Activated naive CD8-positive, alpha-beta T cell treated with anti-CD3 and anti-CD28 coated beads, Interleukin-2, amount 50 U/mL, for 24 hours (primary cell): Measurements from ENCODE around the gene TECTA.

Experiments
- ATAC-seq: fragments of 150-1000 bp; cut with Tn5 transposase; one replicate; pipeline ENCODE4 v1.10.0; 2021
- DNase-seq: peaks from one replicate; pipeline ENCODE4 v3.0.0; 2021
- H3K27ac Mint-ChIP-seq: one replicate; pipeline ENCODE4 v1.8.0; 2021; ENCODE audit warnings: mild to moderate bottlenecking, mixed read lengths
- H3K27me3 Mint-ChIP-seq: one replicate; pipeline ENCODE4 v1.8.0; 2021; ENCODE audit warnings: mixed read lengths
- H3K36me3 Mint-ChIP-seq: one replicate; pipeline ENCODE4 v1.8.0; 2021; ENCODE audit warnings: low read depth, mixed read lengths
- H3K4me1 Mint-ChIP-seq: one replicate; pipeline ENCODE4 v1.8.0; 2021; ENCODE audit warnings: mixed read lengths
- H3K4me3 Mint-ChIP-seq: one replicate; pipeline ENCODE4 v1.8.0; 2021; ENCODE audit warnings: mild to moderate bottlenecking, moderate library complexity, mixed read lengths
- H3K9me3 Mint-ChIP-seq: one replicate; pipeline ENCODE4 v1.8.0; 2021; ENCODE audit warnings: mixed read lengths

The TECTA gene

GRCh38 chr11:121132211-121132976 lies 31.4 kb downstream of the TECTA start:
- H3K9me3 Mint-ChIP-seq, result no peaks in the 10 kb centered on the region

GRCh38 chr11:121134741-121135312 lies 33.8 kb downstream of the TECTA start:
- H3K9me3 Mint-ChIP-seq, result no peaks in the 10 kb centered on the region
- no peaks in the 10 kb centered on the region for H3K4me1 Mint-ChIP-seq
- H3K27ac Mint-ChIP-seq, result no peak overlapping the region
- no peak for ATAC-seq
- no peak for DNase-seq
- H3K4me3 Mint-ChIP-seq, result no peak overlapping the region
- H3K36me3 Mint-ChIP-seq, result no peaks in the 10 kb centered on the region
- no peaks in the 10 kb centered on the region for H3K27me3 Mint-ChIP-seq

More at GRCh38 chr11:121132211-121132976, 31.4 kb downstream of the TECTA start:
- H3K27me3 Mint-ChIP-seq, result no peaks in the 10 kb centered on the region
- DNase-seq, result no peak
- H3K4me1 Mint-ChIP-seq, result no peaks in the 10 kb centered on the region
- H3K36me3 Mint-ChIP-seq, result no peaks in the 10 kb centered on the region
- no peak overlapping the region for H3K27ac Mint-ChIP-seq
- no peak for ATAC-seq
- no peak overlapping the region for H3K4me3 Mint-ChIP-seq

- ATAC-seq (no peak), DNase-seq (no peak)
- Mint-ChIP-seq H3K4me1 (no peaks in the 10 kb centered on the region), H3K4me3 (no peak overlapping the region), H3K27me3 (no peaks in the 10 kb centered on the region), H3K36me3 (no peaks in the 10 kb centered on the region), H3K9me3 (no peaks in the 10 kb centered on the region), H3K27ac (no peak overlapping the region)
Observed at GRCh38 chr11:121137005-121137404, 36.0 kb downstream of the TECTA start.

GRCh38 chr11:121138259-121138658 lies 37.2 kb downstream of the TECTA start:
- DNase-seq, result no peak
- H3K4me1 Mint-ChIP-seq, result no peaks in the 10 kb centered on the region
- H3K27me3 Mint-ChIP-seq, result no peaks in the 10 kb centered on the region
- H3K27ac Mint-ChIP-seq, result no peak overlapping the region
- H3K4me3 Mint-ChIP-seq, result no peak overlapping the region
- H3K36me3 Mint-ChIP-seq, result no peaks in the 10 kb centered on the region
- ATAC-seq, result no peak
- no peaks in the 10 kb centered on the region for H3K9me3 Mint-ChIP-seq

- ATAC-seq, result no peak
- Mint-ChIP-seq H3K36me3 (no peaks in the 10 kb centered on the region), H3K4me1 (no peaks in the 10 kb centered on the region), H3K4me3 (no peak overlapping the region), H3K27ac (no peak overlapping the region), H3K9me3 (no peaks in the 10 kb centered on the region), H3K27me3 (no peaks in the 10 kb centered on the region)
- no peak for DNase-seq
Observed at GRCh38 chr11:121140369-121140768, 39.3 kb downstream of the TECTA start.

- Mint-ChIP-seq H3K4me3 (no peak overlapping the region), H3K9me3 (no peaks in the 10 kb centered on the region), H3K27ac (no peak overlapping the region), H3K4me1 (no peaks in the 10 kb centered on the region), H3K36me3 (no peaks in the 10 kb centered on the region), H3K27me3 (no peaks in the 10 kb centered on the region)
- ATAC-seq, result no peak
- DNase-seq, result no peak
Observed at GRCh38 chr11:121141066-121141465, 40.0 kb downstream of the TECTA start.

GRCh38 chr11:121143921-121144320 lies 42.9 kb downstream of the TECTA start:
- no peak for ATAC-seq

GRCh38 chr11:121144723-121145122 lies 43.7 kb downstream of the TECTA start:
- no peaks in the 10 kb centered on the region for H3K36me3 Mint-ChIP-seq
- no peaks in the 10 kb centered on the region for H3K4me1 Mint-ChIP-seq
- no peaks in the 10 kb centered on the region for H3K9me3 Mint-ChIP-seq
- DNase-seq (no peak), ATAC-seq (no peak)
- no peak overlapping the region for H3K4me3 Mint-ChIP-seq
- H3K27ac Mint-ChIP-seq, result no peak overlapping the region
- H3K27me3 Mint-ChIP-seq, result no peaks in the 10 kb centered on the region

More at GRCh38 chr11:121143921-121144320, 42.9 kb downstream of the TECTA start:
- H3K27ac Mint-ChIP-seq, result no peak overlapping the region
- H3K4me3 Mint-ChIP-seq, result no peak overlapping the region
- no peaks in the 10 kb centered on the region for H3K4me1 Mint-ChIP-seq
- DNase-seq, result no peak
- no peaks in the 10 kb centered on the region for H3K27me3 Mint-ChIP-seq
- no peaks in the 10 kb centered on the region for H3K9me3 Mint-ChIP-seq
- no peaks in the 10 kb centered on the region for H3K36me3 Mint-ChIP-seq

- no peaks in the 10 kb centered on the region for H3K27me3 Mint-ChIP-seq
Observed at GRCh38 chr11:121145826-121146225, 44.8 kb downstream of the TECTA start.

GRCh38 chr11:121149116-121149515 lies 48.1 kb downstream of the TECTA start:
- DNase-seq (no peak), ATAC-seq (no peak)
- H3K36me3 Mint-ChIP-seq, result no peaks in the 10 kb centered on the region
- no peaks in the 10 kb centered on the region for H3K9me3 Mint-ChIP-seq
- no peak overlapping the region for H3K4me3 Mint-ChIP-seq
- no peaks in the 10 kb centered on the region for H3K27me3 Mint-ChIP-seq
- no peak overlapping the region for H3K27ac Mint-ChIP-seq
- no peaks in the 10 kb centered on the region for H3K4me1 Mint-ChIP-seq

More at GRCh38 chr11:121145826-121146225, 44.8 kb downstream of the TECTA start:
- no peak for DNase-seq
- Mint-ChIP-seq H3K4me3 (no peak overlapping the region), H3K36me3 (no peaks in the 10 kb centered on the region), H3K9me3 (no peaks in the 10 kb centered on the region), H3K27ac (no peak overlapping the region), H3K4me1 (no peaks in the 10 kb centered on the region)
- ATAC-seq, result no peak

GRCh38 chr11:121151207-121151688 lies 50.2 kb downstream of the TECTA start:
- no peaks in the 10 kb centered on the region for H3K4me1 Mint-ChIP-seq
- ATAC-seq, result no peak

GRCh38 chr11:121152764-121153163 lies 51.7 kb downstream of the TECTA start:
- DNase-seq (no peak), ATAC-seq (no peak)
- Mint-ChIP-seq H3K36me3 (no peaks in the 10 kb centered on the region), H3K4me1 (no peaks in the 10 kb centered on the region), H3K27ac (no peak overlapping the region), H3K27me3 (no peaks in the 10 kb centered on the region), H3K9me3 (no peaks in the 10 kb centered on the region), H3K4me3 (no peak overlapping the region)

More at GRCh38 chr11:121151207-121151688, 50.2 kb downstream of the TECTA start:
- H3K27me3 Mint-ChIP-seq, result no peaks in the 10 kb centered on the region
- no peak overlapping the region for H3K27ac Mint-ChIP-seq
- DNase-seq, result no peak
- H3K9me3 Mint-ChIP-seq, result no peaks in the 10 kb centered on the region
- H3K4me3 Mint-ChIP-seq, result no peak overlapping the region
- no peaks in the 10 kb centered on the region for H3K36me3 Mint-ChIP-seq

GRCh38 chr11:121153472-121153871 lies 52.4 kb downstream of the TECTA start:
- no peaks in the 10 kb centered on the region for H3K36me3 Mint-ChIP-seq
- ATAC-seq (no peak), DNase-seq (no peak)
- H3K9me3 Mint-ChIP-seq, result no peaks in the 10 kb centered on the region
- H3K27me3 Mint-ChIP-seq, result no peaks in the 10 kb centered on the region
- no peaks in the 10 kb centered on the region for H3K4me1 Mint-ChIP-seq
- H3K27ac Mint-ChIP-seq, result no peak overlapping the region
- no peak overlapping the region for H3K4me3 Mint-ChIP-seq

GRCh38 chr11:121154486-121155314 lies 53.7 kb downstream of the TECTA start:
- no peak for DNase-seq
- H3K9me3 Mint-ChIP-seq, result no peaks in the 10 kb centered on the region
- ATAC-seq, result no peak
- H3K27ac Mint-ChIP-seq, result no peak overlapping the region
- no peaks in the 10 kb centered on the region for H3K27me3 Mint-ChIP-seq
- H3K36me3 Mint-ChIP-seq, result no peaks in the 10 kb centered on the region
- H3K4me3 Mint-ChIP-seq, result no peak overlapping the region
- no peaks in the 10 kb centered on the region for H3K4me1 Mint-ChIP-seq

GRCh38 chr11:121157756-121158155 lies 56.7 kb downstream of the TECTA start:
- no peak for DNase-seq

More at GRCh38 chr11:121157756-121158155, 56.7 kb downstream of the TECTA start:
- Mint-ChIP-seq H3K27ac (no peak overlapping the region), H3K27me3 (no peaks in the 10 kb centered on the region), H3K4me3 (no peak overlapping the region), H3K4me1 (no peaks in the 10 kb centered on the region), H3K9me3 (no peaks in the 10 kb centered on the region), H3K36me3 (no peaks in the 10 kb centered on the region)
- ATAC-seq, result no peak
